Endothelial cell (in vitro differentiated cells): ENCODE results near the gene B9D1. TPM values are rescaled to one million over a fixed set of nuclear protein-coding genes. Genes with fewer than 3 reads are reported as not detected.

Source experiments
- DNase-seq: peaks from one replicate; pipeline ENCODE4 v3.0.0; 2021; ENCODE audit warnings: low spot score
- H3K27ac Mint-ChIP-seq: one replicate; pipeline ENCODE4 v1.8.0; 2021; ENCODE audit warnings: mixed read lengths, inconsistent platforms; ENCODE audit not compliant: unreplicated experiment
- H3K27me3 Mint-ChIP-seq: one replicate; pipeline ENCODE4 v1.8.0; 2021; ENCODE audit warnings: mild to moderate bottlenecking, moderate library complexity, mixed read lengths, inconsistent platforms; ENCODE audit not compliant: unreplicated experiment
- H3K36me3 Mint-ChIP-seq: one replicate; pipeline ENCODE4 v1.8.0; 2021; ENCODE audit warnings: mild to moderate bottlenecking, low read depth, mixed read lengths, inconsistent platforms; ENCODE audit not compliant: unreplicated experiment
- H3K4me1 Mint-ChIP-seq: one replicate; pipeline ENCODE4 v1.8.0; 2021; ENCODE audit warnings: mild to moderate bottlenecking, mixed read lengths, inconsistent platforms; ENCODE audit not compliant: unreplicated experiment
- H3K4me3 Mint-ChIP-seq: one replicate; pipeline ENCODE4 v1.8.0; 2021; ENCODE audit warnings: mild to moderate bottlenecking, mixed read lengths, inconsistent platforms; ENCODE audit not compliant: unreplicated experiment
- H3K9me3 Mint-ChIP-seq: one replicate; pipeline ENCODE4 v1.8.0; 2021; ENCODE audit warnings: mixed read lengths, inconsistent platforms; ENCODE audit not compliant: unreplicated experiment
- CTCF ChIP-seq: fragments of 200-600 bp; sonication (generic); IDR thresholded peaks from one replicate; pipeline ENCODE4 v1.5.0; 2021; ENCODE audit warnings: antibody characterized with exemption; ENCODE audit not compliant: unreplicated experiment
- total RNA-seq: library from RNA; stranded (reverse); fragmentation: NEBNext Ultra II Directional; extraction: Animal tissue kit (Norgen Biotek cat#: 25700); gene quantifications from one replicate; pipeline ENCODE4 v1.2.1, GENCODE V29; 2021; ENCODE audit not compliant: unreplicated experiment

B9D1 gene
- total RNA-seq, 1 donor from 2014 or later, result 6.2 TPM

DNA sequence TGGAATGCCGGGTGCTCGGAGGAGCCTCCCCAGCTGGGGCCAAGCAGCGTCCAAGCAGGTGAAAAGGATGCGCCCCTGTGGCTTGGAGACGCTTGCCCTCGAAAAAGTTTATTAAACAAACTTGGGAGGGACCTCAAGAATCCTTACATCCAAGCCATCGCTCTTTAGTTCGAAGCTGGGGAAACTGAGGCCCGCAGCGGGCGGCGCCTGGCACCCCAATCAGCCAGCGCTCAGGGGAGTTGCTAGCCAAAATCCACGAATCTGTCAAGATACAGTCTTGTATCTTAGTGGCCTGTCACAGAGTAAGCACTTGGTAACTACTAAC, 553 bp upstream of the B9D1 start:
- no peaks in the 10 kb centered on the region for H3K9me3 Mint-ChIP-seq
- no peaks in the 10 kb centered on the region for H3K36me3 Mint-ChIP-seq
- no peak for DNase-seq
- H3K4me3 Mint-ChIP-seq, result peak overlapping the region; percentile 91
- H3K27me3 Mint-ChIP-seq, result peaks cover 17% of the 10 kb centered on the region
- H3K4me1 Mint-ChIP-seq, result peaks cover 14% of the 10 kb centered on the region
- no peak overlapping the region for H3K27ac Mint-ChIP-seq
- peak; percentile 50 for TF ChIP-seq CTCF

DNA sequence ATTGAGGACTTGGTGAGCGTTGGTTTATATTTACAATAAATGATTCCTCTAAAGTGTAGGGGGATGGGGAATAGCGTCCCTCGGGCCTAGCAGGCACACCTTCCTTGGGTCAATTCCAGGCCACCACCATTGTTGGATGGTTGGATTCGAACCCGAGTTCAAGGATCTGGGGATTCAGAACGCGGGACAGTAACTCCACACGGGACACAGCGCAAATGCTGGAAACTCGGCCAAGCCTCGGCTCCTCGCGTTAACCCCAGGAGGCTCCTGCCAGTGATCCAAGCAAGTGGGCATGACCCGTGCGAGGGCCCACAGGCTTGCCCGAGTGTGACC, 613 bp downstream of the B9D1 start:
- no peaks in the 10 kb centered on the region for H3K36me3 Mint-ChIP-seq
- H3K4me1 Mint-ChIP-seq, result peaks cover 8% of the 10 kb centered on the region
- peak overlapping the region; percentile 83 for H3K4me3 Mint-ChIP-seq

DNA sequence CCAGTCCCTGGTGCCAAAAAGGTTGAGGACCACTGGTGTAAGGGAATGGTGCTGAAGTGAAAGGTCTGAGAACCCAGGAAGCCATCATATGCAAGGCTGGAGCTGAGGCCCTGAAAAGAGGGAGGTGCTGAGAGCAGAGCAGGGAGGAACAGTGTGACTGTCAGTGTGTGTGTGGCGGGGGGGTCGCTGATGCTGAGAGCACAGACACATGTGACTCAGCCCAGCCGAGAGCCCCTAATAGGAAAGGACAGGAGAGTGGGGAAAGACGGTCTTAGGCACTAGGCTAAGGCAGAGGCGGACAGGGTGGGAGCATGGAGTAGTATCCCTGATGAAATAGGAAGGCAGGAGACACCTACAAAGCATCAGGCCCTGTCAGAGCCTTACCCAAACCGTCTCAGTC, 1.2 kb downstream of the B9D1 start:
- H3K27ac Mint-ChIP-seq, result no peak overlapping the region
- H3K27me3 Mint-ChIP-seq, result peaks cover 15% of the 10 kb centered on the region
- no peak for DNase-seq
- no peak for TF ChIP-seq CTCF
- H3K4me3 Mint-ChIP-seq, result peak overlapping the region; percentile 43
- no peaks in the 10 kb centered on the region for H3K36me3 Mint-ChIP-seq
- peaks cover 8% of the 10 kb centered on the region for H3K4me1 Mint-ChIP-seq
- no peaks in the 10 kb centered on the region for H3K9me3 Mint-ChIP-seq

More for the DNA sequence above, 613 bp downstream of the B9D1 start:
- no peak for TF ChIP-seq CTCF
- Mint-ChIP-seq H3K27ac (no peak overlapping the region), H3K9me3 (no peaks in the 10 kb centered on the region), H3K27me3 (peaks cover 17% of the 10 kb centered on the region)
- no peak for DNase-seq

DNA sequence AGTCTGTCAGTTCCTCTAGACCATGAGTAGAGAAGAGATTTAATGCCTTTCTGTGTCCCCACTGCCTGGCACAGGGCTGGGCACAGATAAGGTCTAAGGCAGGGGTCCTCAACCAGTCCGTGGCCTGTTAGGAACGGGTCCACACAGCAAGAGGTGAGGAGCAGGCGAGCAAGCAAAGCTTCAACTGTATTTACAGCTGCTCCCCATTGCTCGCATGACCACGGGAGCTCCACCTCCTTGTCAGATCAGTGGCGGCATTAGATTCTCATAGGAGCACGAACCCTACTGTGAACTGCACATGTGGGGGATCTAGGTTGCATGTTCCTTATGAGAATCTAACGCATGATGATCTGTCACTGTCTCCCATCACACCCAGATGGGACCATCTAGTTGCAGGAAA, 1.8 kb downstream of the B9D1 start:
- no peak for DNase-seq
- H3K27ac Mint-ChIP-seq, result no peak overlapping the region

GRCh38 chr17:19359856-19360255, 2.7 kb downstream of the B9D1 start:
- DNase-seq, result no peak
- Mint-ChIP-seq H3K27me3 (peaks cover 13% of the 10 kb centered on the region), H3K9me3 (no peaks in the 10 kb centered on the region), H3K4me1 (peaks cover 8% of the 10 kb centered on the region), H3K27ac (no peak overlapping the region), H3K36me3 (no peaks in the 10 kb centered on the region), H3K4me3 (no peak overlapping the region)
- no peak for TF ChIP-seq CTCF

More for the DNA sequence above, 1.8 kb downstream of the B9D1 start:
- peaks cover 14% of the 10 kb centered on the region for H3K27me3 Mint-ChIP-seq
- no peaks in the 10 kb centered on the region for H3K9me3 Mint-ChIP-seq
- H3K4me1 Mint-ChIP-seq, result peaks cover 8% of the 10 kb centered on the region
- H3K36me3 Mint-ChIP-seq, result no peaks in the 10 kb centered on the region
- TF ChIP-seq CTCF, result no peak
- H3K4me3 Mint-ChIP-seq, result no peak overlapping the region
